DMS153 treated with DMSO at 0.1 percent for 48 hours (cell line): ENCODE data around the gene PLIN4.

Source experiments
- DNase-seq: peaks from one replicate; lab custom pipeline; 2025; ENCODE audit not compliant: unreplicated experiment; lab: John Stamatoyannopoulos, UW

The PLIN4 gene

GRCh38 chr19:4493104-4493928 lies 25.0 kb downstream of the PLIN4 start:
- no peak for DNase-seq

GRCh38 chr19:4492337-4493103 lies 25.8 kb downstream of the PLIN4 start:
- DNase-seq: no peak

- DNase-seq: no peak
These were observed 26.8 kb downstream of the PLIN4 start for GRCh38 chr19:4491446-4491845.

- no peak for DNase-seq
These were observed 29.8 kb downstream of the PLIN4 start for GRCh38 chr19:4488496-4488895.

- no peak for DNase-seq
These were observed 30.7 kb downstream of the PLIN4 start for GRCh38 chr19:4487572-4487971.

GRCh38 chr19:4483385-4483784 lies 34.9 kb downstream of the PLIN4 start:
- DNase-seq: no peak

- no peak for DNase-seq
These were observed 35.4 kb downstream of the PLIN4 start for GRCh38 chr19:4482721-4483364.

GRCh38 chr19:4477034-4477801 lies 41.1 kb downstream of the PLIN4 start:
- DNase-seq: no peak

- peak; percentile 43 for DNase-seq
These were observed 43.7 kb downstream of the PLIN4 start for GRCh38 chr19:4474514-4475022.

GRCh38 chr19:4473763-4474513 lies 44.3 kb downstream of the PLIN4 start:
- no peak for DNase-seq

- DNase-seq: no peak
These were observed 45.1 kb downstream of the PLIN4 start for GRCh38 chr19:4473011-4473762.

GRCh38 chr19:4472174-4472974 lies 45.9 kb downstream of the PLIN4 start, which contains the start of gene HDGFL2:
TSS of gene HDGFL2 (plus strand) at chr19:4472297. CDS start at chr19:4472351, 54 bp downstream.
- DNase-seq: no peak

- peak; percentile 100 for DNase-seq
These were observed 46.7 kb downstream of the PLIN4 start for GRCh38 chr19:4471403-4472173.

GRCh38 chr19:4467835-4468234 lies 50.5 kb downstream of the PLIN4 start:
- DNase-seq: no peak

GRCh38 chr19:4464815-4465581 lies 53.3 kb downstream of the PLIN4 start:
- no peak for DNase-seq

GRCh38 chr19:4457654-4458395 lies 60.5 kb downstream of the PLIN4 start, which contains the start of gene UBXN6:
TSS of gene UBXN6 (minus strand) at chr19:4457794. CDS start at chr19:4457697, 97 bp downstream.
- DNase-seq: peak; percentile 94
